Ovary (tissue), 3 donors: ENCODE results near the gene PBX1.

ENCODE experiments used
- POLR2A ChIP-seq: fragments of 450-650 bp; IDR thresholded peaks from one replicate; pipeline ENCODE4 v1.6.1; 2017; ENCODE audit warnings: antibody characterized with exemption, mild to moderate bottlenecking, moderate library complexity
- TF ChIP-seq, protein P1 (sequence below), 3 donors: fragments of 450-650 bp in 2 of 3; fragments of 200-600 bp in 1 of 3; IDR thresholded peaks; one replicate each; pipeline versions ENCODE4 v1.5.1 to v1.8.0; 2016 to 2022; ENCODE audit warnings: antibody characterized with exemption in 3 of 3, mild to moderate bottlenecking in 1 of 3
- donor health status: DM: no; HTN: no; CAD: no.

DNA sequence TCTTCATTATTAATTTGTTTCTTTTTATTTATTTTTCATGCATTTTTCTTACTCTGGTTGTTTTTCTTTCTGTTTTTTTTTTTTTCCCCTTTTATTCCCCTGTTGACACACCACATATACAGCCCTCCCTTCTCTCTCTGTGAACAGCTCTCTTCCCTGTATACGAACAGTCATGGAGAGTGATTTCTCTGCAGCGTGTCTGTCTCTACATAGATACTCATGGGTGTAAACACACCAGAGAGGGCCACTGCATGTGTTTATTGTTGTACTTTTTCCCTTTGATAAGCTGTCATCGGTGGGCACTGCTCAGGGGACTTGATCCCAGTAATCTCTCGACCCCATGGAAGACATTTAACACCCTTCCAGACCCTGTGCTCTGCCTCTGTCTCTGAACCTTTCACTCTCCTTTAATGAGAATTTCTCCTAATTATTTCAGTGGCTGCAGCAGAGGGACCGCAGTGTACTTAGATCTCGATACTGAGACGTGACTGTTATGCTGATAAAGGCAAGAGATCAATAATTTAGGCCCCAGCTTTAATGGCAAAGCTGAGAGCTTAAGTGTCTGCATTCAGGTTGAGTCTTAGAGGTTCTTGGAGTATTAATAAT lies 113.1 kb downstream of the PBX1 start:
- TF ChIP-seq, protein P1, sequence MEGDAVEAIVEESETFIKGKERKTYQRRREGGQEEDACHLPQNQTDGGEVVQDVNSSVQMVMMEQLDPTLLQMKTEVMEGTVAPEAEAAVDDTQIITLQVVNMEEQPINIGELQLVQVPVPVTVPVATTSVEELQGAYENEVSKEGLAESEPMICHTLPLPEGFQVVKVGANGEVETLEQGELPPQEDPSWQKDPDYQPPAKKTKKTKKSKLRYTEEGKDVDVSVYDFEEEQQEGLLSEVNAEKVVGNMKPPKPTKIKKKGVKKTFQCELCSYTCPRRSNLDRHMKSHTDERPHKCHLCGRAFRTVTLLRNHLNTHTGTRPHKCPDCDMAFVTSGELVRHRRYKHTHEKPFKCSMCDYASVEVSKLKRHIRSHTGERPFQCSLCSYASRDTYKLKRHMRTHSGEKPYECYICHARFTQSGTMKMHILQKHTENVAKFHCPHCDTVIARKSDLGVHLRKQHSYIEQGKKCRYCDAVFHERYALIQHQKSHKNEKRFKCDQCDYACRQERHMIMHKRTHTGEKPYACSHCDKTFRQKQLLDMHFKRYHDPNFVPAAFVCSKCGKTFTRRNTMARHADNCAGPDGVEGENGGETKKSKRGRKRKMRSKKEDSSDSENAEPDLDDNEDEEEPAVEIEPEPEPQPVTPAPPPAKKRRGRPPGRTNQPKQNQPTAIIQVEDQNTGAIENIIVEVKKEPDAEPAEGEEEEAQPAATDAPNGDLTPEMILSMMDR (IDR thresholded peaks at IDR 0.05): no peak
- no peak for TF ChIP-seq POLR2A
